GM20431 (cell line): Measurements from ENCODE around the gene MRPS16.
"Not testable (repeated sequence)": the region's sequence is repeated elsewhere in the genome, so short reads cannot be mapped to it uniquely, and the experiment has no call there.

Experiments used
- in situ Hi-C: fragments of 300-500 bp; cut with MseI, MboI; formaldehyde crosslinking; loops from one replicate; pipeline ENCODE4 v1.15.0; 2020; ENCODE audit warnings: low sequenced_read_pairs; ENCODE audit not compliant: unreplicated experiment

Gene MRPS16

GRCh38 chr10:73252445-73253224, at the start of gene MRPS16:
Gene MRPS16 (minus strand): TSS chr10:73252644. CDS start chr10:73252482, 162 bp downstream.
- in situ Hi-C loops, result no loop called here

- in situ Hi-C loops, result no loop called here
These were observed 44.5 kb upstream of the MRPS16 start for GRCh38 chr10:73296946-73297345.

- in situ Hi-C loops, result no loop called here
These were observed 41.0 kb upstream of the MRPS16 start for GRCh38 chr10:73293461-73293860.

- in situ Hi-C loops, result no loop called here
These were observed 37.5 kb upstream of the MRPS16 start for GRCh38 chr10:73289958-73290357.

DNA sequence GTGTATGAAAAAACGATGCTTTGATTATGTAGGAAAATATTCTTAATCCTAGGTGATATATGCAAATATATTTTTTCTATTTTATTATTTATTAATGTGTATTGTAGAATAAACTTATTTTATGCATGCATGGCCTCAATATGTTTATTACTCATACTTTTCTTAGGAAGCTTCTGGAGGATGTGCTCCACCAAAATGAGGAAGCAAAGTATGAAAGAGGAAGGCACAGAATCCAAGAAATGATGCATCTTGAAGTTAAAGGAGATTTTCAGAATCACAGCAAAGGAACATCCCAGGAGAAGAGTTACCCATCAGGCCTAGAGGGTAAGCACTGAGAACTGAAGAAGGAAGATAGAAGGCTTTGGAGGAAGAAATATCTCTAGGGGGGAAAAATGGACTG, 35.0 kb upstream of the MRPS16 start:
- in situ Hi-C loops, result no loop called here

- in situ Hi-C loops, result no loop called here
These were observed 28.7 kb upstream of the MRPS16 start for GRCh38 chr10:73281097-73281496.

DNA sequence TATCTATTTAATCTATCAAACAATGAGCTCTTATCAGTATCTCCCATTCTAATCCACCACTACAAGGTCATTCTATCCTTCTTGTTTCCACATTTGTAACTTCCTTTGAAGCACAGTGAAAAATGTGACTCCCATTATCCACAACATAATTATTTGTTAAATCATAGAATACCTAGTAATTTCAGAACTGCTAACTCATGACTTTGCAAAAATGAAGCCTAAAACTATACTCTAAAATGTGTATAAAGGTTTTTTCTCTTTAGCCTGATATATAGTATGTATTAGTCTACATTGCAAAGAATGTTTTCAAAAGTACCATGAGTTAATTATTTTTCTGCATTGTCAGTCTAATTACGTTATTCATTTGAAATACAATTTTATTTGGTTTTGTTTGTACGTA, 12.0 kb upstream of the MRPS16 start:
- in situ Hi-C loops, result no loop called here

GRCh38 chr10:73263693-73264347, 11.4 kb upstream of the MRPS16 start:
- in situ Hi-C loops, result no loop called here

GRCh38 chr10:73262880-73263555, 10.6 kb upstream of the MRPS16 start:
- in situ Hi-C loops, result no loop called here

DNA sequence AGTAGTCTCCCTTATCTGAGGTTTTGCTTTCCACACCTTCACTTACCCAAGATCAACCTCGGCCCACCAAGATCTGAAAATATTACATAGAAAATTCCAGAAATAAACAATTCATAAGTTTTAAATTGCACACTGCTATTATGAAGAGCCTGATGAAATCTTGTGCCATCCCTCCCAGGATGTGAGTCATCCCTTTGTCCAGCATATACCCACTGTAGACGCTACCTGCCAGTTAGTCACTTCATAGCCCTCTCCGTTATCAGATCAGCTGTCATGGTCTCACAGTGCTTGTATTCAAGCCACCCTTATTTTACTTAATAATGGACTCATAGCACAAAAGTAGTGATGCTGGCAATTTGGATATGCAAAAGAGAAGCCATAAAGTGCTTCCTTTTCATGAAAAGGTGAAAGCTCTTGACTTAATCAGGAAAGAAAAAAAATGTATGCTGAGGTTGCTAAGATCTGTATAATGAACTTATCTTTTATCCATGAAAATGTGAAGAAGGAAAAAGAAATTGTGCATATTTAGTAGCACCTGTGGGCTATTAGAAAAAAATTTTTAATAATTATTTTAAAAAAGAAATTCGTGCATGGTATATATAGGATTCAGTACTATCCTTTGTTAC, 9.8 kb upstream of the MRPS16 start:
- in situ Hi-C loops, result no loop called here

DNA sequence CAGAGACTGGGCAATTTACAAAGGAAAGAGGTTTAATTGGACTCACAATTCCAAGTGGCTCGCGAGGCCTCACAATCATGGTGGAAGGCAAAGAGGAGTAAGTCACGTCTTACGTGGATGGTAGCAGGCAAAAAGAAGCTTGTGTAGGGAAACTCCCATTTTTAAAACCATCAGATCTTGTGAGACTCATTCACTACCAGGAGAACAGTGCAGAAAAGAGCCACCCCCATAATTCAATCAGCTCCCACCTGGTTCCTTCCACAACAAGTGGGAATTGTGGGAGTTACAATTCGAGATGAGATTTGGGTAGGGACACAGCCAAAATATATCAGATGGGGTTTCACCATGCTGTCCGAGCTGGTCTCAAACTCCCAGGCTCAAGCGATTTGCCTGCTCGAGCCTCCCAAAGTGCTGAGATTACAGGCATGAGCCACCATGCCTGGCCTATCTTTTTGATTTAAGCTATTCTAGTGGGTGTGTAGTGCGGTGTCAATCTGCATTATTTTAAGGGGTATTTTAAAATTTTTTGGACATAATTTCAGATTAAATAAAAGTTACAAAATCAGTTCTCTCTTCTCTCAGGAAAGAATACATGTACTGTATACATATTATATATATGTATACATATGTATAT, 9.0 kb upstream of the MRPS16 start:
- in situ Hi-C loops, result no loop called here

- in situ Hi-C loops, result not testable (repeated sequence)
These were observed 6.2 kb upstream of the MRPS16 start for GRCh38 chr10:73258612-73259011.

- in situ Hi-C loops, result no loop called here
These were observed 746 bp upstream of the MRPS16 start for GRCh38 chr10:73253225-73253555.

- in situ Hi-C loops, result no loop called here
These were observed 580 bp downstream of the MRPS16 start for GRCh38 chr10:73251683-73252444.

DNA sequence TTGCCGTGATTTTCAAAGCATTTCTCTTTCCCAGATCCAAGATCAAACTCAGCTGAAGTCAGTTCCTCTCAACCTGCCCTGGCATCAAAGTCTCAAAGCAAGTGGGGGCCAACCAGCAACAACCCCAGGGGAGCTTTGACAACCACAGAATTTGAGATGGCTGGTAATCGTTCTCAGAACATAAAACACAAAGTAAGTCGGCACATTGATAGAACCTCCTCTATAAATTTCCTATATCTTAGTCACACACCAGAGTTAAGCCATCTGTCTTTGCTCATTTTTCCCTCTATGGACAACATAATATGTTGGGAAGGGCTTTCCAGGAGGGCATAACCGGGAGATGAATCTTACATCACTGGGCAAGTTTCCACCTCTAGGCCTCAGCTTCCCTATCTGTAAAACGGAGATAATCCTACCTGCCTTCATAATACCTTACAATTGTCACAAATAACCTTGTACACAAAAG, 4.2 kb downstream of the MRPS16 start:
- in situ Hi-C loops, result no loop called here

DNA sequence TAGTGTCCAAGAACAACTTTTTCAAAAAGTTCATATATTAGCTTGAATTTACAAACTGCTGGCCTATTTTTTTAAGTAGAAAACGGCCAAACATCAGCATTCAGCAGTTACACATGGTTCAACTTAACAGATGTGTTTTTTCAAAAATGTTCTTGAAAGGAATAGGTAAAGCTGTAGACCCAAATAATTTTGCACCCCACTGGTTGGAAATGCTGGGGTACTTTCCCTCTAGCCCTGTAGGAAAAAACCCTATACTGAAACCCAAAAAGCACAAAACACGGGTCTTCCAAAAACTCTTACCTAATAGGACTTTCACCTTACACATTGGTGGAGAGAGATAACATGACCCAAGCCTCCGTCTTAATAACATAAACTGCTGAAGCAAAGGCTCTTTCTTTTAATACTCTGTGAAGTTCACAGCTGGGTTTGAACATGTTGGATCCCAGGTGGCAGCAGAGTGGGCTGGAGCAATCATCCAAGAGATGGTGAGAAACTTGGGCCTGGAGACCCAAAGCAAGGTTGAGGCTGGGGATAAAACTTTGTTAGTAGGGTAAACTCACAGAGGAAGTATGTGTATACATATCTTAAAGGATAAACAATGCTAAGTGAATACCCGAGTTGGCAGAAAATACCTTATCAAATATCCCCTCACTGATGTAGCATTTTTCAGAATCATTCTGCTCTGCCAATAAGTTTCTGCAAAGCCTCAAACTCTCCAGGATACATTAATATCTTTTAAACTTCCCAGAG, 4.8 kb downstream of the MRPS16 start:
- in situ Hi-C loops, result no loop called here

DNA sequence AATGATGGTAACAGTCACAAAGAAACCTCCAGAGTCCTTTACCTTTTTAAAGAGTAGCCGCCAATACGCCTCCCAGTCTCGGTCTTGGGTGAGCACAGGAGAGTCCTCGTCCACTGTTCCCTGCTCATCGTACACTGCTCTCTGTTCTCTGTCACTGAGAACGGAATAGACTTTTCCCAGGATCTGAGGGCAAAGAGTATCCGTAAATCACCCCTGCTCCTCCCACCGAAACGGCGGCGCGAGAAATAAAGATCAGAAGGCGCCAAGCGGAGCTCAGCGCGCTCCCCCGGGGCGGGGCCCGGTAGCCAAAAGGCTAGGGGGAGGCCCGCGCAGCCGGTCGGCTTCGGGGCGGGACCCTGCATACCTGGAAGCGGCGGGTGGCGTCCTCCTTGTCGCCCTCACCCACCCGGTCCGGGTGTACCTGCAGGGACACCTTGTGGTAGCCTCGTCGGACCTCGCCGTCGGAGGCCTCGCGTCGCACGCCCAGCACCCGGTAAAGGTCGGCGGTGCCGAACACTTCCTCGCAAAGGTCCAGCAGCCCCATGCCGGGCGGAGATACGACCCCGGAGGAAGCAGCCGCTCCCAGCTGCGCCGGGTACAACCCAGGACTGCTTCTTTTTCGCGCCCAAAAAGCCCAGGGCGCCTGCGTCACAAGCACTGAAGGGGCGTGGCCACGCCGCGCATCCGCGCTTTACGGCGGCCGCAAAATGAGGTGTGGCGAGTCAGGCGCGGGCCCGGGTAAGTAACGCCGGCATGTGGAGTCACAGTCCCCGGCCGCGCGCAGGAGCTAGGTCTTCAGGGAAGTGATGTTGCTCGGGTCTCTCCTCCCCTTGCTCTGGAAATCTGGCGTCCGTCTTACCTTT, 5.6 kb downstream of the MRPS16 start, which contains the start of gene DNAJC9:
TSS of gene DNAJC9 (minus strand) at position 610 of the 863 bp plus-strand sequence. CDS start at position 544, 66 bp downstream.
- in situ Hi-C loops, result no loop called here

DNA sequence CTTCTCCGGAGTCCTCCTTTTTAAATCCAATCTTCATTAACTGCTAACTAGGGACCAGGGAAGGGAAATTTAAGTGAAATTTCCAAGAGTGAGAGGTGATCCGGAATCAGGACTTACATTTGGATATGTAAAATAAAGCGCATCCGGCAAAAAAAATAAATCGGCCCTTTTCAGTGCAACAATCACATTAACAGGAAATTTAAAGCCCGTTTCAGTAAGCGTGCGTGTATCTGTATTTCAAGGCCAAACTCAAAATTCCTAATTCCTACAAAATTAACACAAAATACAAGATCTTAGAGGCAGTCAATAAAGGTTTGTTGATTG, 6.2 kb downstream of the MRPS16 start:
- in situ Hi-C loops, result no loop called here
